ENCODE measurements around the gene GRN.

DNA sequence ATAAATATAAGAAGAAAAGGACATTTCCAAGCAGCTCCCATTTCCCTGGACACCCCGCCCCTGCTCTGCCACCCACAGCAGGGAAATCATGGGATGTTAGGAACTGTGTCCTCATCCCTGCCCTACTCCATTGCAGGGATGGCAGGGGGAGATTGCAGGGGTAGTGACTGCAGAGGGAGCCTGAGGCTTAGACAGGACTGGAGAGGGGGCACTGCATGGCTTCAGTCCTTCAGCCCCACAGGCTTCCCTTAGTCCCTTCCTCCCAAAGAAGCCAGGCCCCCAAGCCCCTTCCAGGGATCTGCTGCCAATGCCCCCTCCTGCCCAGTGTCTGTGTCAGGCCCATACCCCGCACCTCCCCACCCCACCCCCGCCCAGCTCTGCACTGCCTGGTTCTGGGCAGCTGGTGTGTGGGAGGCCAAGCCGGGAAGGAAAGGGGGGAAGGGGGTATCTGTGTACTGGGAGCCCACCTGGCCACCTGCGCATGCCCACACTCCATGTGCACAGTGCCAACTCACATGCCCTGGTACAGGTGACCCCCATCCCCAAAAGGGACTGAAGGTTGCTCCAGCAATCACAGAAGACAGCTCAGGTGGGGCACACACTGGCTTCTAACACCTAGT is 33.4 kb upstream of the GRN start:
- TF ChIP-seq ZNF280B (CRISPR knock-in tag; IDR thresholded peaks at IDR 0.05; ENCODE audit: borderline replicate concordance) (no peak), HINFP (CRISPR knock-in tag; IDR thresholded peaks at IDR 0.05; ENCODE audit: low read depth) (no peak), CBX5 (CRISPR knock-in tag; IDR thresholded peaks at IDR 0.05; ENCODE audit: borderline replicate concordance) (no peak), ZBTB44 (CRISPR knock-in tag; IDR thresholded peaks at IDR 0.05) (no peak), ZNF784 (CRISPR knock-in tag; IDR thresholded peaks at IDR 0.05; ENCODE audit: borderline replicate concordance) (no peak), NFE2L2 (IDR thresholded peaks at IDR 0.05; ENCODE audit: low read length) (no peak), CTCF (CRISPR knock-in tag; IDR thresholded peaks at IDR 0.05) (no peak), NR2C2 (CRISPR knock-in tag; IDR thresholded peaks at IDR 0.05; ENCODE audit: borderline replicate concordance) (no peak), THAP11 (CRISPR knock-in tag; IDR thresholded peaks at IDR 0.05) (no peak), MTF1 (CRISPR knock-in tag; IDR thresholded peaks at IDR 0.05) (no peak), ZNF678 (CRISPR knock-in tag; IDR thresholded peaks at IDR 0.05) (no peak)
- TF ChIP-seq, protein P1, sequence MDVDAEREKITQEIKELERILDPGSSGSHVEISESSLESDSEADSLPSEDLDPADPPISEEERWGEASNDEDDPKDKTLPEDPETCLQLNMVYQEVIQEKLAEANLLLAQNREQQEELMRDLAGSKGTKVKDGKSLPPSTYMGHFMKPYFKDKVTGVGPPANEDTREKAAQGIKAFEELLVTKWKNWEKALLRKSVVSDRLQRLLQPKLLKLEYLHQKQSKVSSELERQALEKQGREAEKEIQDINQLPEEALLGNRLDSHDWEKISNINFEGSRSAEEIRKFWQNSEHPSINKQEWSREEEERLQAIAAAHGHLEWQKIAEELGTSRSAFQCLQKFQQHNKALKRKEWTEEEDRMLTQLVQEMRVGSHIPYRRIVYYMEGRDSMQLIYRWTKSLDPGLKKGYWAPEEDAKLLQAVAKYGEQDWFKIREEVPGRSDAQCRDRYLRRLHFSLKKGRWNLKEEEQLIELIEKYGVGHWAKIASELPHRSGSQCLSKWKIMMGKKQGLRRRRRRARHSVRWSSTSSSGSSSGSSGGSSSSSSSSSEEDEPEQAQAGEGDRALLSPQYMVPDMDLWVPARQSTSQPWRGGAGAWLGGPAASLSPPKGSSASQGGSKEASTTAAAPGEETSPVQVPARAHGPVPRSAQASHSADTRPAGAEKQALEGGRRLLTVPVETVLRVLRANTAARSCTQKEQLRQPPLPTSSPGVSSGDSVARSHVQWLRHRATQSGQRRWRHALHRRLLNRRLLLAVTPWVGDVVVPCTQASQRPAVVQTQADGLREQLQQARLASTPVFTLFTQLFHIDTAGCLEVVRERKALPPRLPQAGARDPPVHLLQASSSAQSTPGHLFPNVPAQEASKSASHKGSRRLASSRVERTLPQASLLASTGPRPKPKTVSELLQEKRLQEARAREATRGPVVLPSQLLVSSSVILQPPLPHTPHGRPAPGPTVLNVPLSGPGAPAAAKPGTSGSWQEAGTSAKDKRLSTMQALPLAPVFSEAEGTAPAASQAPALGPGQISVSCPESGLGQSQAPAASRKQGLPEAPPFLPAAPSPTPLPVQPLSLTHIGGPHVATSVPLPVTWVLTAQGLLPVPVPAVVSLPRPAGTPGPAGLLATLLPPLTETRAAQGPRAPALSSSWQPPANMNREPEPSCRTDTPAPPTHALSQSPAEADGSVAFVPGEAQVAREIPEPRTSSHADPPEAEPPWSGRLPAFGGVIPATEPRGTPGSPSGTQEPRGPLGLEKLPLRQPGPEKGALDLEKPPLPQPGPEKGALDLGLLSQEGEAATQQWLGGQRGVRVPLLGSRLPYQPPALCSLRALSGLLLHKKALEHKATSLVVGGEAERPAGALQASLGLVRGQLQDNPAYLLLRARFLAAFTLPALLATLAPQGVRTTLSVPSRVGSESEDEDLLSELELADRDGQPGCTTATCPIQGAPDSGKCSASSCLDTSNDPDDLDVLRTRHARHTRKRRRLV (CRISPR knock-in tag; IDR thresholded peaks at IDR 0.05) = no peak
- TF ChIP-seq, protein P2, sequence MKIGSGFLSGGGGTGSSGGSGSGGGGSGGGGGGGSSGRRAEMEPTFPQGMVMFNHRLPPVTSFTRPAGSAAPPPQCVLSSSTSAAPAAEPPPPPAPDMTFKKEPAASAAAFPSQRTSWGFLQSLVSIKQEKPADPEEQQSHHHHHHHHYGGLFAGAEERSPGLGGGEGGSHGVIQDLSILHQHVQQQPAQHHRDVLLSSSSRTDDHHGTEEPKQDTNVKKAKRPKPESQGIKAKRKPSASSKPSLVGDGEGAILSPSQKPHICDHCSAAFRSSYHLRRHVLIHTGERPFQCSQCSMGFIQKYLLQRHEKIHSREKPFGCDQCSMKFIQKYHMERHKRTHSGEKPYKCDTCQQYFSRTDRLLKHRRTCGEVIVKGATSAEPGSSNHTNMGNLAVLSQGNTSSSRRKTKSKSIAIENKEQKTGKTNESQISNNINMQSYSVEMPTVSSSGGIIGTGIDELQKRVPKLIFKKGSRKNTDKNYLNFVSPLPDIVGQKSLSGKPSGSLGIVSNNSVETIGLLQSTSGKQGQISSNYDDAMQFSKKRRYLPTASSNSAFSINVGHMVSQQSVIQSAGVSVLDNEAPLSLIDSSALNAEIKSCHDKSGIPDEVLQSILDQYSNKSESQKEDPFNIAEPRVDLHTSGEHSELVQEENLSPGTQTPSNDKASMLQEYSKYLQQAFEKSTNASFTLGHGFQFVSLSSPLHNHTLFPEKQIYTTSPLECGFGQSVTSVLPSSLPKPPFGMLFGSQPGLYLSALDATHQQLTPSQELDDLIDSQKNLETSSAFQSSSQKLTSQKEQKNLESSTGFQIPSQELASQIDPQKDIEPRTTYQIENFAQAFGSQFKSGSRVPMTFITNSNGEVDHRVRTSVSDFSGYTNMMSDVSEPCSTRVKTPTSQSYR (CRISPR knock-in tag; IDR thresholded peaks at IDR 0.05; ENCODE audit: borderline replicate concordance) = no peak
- TF ChIP-seq, protein P3, sequence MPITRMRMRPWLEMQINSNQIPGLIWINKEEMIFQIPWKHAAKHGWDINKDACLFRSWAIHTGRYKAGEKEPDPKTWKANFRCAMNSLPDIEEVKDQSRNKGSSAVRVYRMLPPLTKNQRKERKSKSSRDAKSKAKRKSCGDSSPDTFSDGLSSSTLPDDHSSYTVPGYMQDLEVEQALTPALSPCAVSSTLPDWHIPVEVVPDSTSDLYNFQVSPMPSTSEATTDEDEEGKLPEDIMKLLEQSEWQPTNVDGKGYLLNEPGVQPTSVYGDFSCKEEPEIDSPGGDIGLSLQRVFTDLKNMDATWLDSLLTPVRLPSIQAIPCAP (CRISPR knock-in tag; IDR thresholded peaks at IDR 0.05; ENCODE audit: low read depth) = no peak
